GM21576 (cell line): Measurements from ENCODE around the gene PLCXD1.
A peak's percentile ranks its signal among the peaks of the same experiment; 100 is the strongest.
"Not testable (repeated sequence)": the region's sequence is repeated elsewhere in the genome, so short reads cannot be mapped to it uniquely, and the experiment has no call there.

Experiments
- ATAC-seq: cut with Tn5 transposase; IDR thresholded peaks from one replicate; pipeline ENCODE4 v1.9.1; 2021; ENCODE audit warnings: mild to moderate bottlenecking, moderate library complexity; ENCODE audit not compliant: unreplicated experiment

The PLCXD1 gene, protein sequence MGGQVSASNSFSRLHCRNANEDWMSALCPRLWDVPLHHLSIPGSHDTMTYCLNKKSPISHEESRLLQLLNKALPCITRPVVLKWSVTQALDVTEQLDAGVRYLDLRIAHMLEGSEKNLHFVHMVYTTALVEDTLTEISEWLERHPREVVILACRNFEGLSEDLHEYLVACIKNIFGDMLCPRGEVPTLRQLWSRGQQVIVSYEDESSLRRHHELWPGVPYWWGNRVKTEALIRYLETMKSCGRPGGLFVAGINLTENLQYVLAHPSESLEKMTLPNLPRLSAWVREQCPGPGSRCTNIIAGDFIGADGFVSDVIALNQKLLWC

DNA sequence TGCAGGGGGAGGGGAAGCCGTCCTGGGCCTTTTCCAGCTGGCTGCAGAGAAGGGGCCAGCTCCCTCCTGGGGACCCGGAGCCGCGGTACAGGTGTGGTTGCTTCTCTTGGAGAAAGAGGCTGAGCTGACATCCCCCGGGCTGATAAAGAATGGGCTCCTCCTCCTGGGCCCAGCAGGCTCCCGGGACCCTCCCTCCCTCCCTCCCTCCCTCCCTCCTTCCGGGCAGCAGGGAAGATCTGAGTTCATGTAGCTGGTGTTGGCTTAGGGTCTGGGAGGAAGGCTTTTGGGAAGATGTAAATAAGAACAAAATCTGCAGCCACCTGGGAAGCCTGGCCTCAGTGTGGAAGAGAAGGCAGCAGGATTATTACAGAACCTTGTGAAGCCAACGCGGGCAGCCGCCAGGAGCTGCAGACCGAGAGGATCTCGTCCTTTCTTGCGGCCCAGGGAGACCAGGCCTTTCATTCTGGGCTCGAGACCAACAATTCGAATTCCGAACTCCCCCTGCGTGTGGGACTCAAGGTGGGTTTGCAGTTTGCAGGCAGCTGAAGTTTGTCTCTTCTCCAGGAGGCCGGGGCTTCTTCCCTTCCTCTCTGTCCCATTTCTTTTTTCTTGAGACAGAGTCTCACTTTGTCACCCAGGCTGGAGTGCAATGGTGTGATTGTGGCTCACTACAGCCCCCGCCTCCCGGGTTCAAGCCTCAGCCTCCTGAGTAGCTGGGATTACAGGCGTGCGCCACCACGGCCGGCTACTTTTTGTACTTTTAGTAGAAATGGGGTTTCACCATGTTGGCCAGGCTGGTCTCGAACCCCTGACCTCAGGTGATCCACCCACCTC is at the start of gene PLCXD1:
PLCXD1 (plus strand) TSS at position 216 of the 834 bp plus-strand sequence. CDS start 2,807 bp downstream, outside the sequence.
- peak; percentile 33 for ATAC-seq

DNA sequence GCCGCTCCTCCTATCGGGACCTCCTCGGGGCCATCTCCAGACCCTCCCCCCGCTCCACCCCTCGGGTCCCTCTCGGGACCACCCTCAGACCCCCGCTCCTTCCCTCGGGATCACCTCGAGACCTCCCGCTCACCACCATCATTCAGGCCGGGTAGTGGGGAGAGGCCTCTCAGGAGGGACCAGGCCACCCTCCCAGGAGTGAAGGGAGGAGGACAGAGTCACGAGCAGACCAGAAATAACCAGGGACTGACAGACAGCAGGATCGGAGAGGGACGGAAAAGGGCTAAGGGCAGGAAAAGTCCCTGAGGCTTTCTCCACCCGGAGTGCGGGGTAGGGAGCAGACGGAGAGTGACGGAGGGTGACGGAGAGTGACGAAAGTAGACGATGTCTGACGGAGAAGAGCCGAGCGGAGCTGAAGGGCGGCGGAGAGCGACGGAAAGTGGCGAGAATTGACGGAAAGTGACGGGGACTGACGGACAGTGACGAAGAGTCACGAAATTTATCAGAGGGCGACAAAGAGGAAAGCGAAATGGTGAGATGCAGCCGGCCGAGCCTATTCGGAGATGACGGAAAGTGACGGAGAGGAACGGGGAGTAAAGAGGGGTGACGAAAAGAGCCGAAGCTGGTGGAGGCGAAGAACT is 49.4 kb upstream of the PLCXD1 start:
- ATAC-seq = peak; percentile 91

DNA sequence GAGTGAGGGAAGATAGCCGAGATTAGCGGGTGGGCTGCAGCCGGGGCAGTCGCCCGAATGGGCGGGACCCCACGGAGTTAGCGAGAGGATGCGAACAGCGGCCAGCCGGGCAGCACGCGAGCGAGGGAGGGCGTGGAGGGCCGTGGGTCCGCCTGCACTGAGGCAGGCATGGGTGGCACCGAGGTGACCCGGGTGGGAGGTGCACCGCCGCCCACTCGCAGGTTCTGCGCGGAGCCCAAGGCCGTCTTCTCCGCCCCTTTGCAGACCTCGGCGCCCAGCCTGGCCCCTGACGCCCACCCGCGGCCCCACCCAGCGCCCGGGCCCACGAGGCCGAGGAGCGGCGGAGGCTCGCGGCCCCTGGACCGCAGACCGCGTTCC is 48.9 kb upstream of the PLCXD1 start:
- ATAC-seq = not testable (repeated sequence)

DNA sequence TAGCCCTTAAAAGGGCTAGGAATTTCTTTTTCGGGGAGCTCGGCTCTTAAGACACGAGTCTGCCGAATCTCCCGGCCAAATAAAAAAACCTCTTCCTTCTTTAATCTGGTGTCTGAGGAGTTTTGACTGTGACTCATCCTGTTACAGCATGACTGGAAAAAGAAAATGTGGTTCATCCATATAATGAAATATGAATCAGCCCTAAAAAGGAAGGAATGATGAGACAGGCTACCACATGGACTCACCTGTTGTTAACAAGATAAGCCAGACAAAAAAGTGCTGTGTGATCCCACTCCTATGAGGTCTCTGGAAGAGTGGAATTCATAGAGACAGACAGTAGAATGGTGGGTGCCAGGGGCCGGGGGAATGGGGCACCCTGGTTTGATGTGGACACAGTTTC is 45.0 kb upstream of the PLCXD1 start:
- ATAC-seq = not testable (repeated sequence)

DNA sequence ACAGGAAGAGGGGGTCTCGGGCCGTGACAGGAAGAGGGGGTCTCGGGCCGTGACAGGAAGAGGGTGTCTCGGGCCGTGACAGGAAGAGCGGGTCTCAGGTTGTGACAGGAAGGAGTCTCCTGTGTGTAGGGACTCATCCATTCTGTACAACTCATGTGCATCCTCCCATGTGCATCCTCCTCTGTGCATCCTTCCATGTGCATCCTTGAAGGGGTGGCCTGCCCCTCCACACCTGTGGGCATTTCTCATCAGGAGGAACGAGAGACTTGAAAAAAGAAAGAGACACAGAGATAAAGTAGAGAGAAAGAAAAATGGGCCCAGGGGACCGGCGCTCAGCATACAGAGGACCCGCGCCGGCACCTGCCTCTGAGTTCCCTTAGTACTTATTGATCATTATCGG is 30.2 kb upstream of the PLCXD1 start:
- no peak for ATAC-seq

DNA sequence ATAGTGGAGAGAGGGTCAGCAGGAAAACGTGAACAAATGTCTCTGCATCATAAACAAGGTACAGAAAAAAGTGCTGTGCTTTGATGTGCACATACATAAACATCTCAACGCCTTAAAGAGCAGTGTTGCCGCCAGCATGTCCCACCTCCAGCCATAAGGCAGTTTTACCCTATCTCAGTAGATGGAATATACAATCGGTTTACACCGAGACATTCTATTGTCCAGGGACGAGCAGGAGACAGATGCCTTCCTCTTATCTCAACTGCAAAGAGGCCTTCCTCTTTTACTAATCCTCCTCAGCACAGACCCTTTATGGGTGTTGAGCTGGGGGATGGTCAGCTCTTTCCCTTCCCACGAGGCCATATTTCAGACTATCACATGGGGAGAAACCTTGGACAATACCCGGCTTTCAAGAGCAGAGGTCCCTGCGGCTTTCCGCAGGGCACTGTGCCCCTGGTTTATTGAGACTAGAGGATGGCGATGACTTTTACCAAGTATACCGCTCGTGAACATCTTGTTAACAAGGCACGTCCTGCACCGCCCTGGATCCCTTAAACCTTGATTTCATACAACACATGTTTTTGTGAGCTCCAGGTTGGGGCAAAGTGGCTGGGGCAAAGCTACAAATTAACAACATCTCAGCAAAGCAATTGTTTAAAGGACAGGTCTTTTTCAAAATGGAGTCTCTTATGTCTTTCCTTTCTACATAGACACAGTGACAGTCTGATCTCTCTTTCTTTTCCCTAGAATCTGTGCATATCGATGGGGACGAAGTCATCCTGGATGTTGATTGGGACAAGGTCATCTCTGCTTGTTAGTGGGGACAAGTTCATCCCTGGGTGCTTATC is 29.6 kb upstream of the PLCXD1 start:
- not testable (repeated sequence) for ATAC-seq

DNA sequence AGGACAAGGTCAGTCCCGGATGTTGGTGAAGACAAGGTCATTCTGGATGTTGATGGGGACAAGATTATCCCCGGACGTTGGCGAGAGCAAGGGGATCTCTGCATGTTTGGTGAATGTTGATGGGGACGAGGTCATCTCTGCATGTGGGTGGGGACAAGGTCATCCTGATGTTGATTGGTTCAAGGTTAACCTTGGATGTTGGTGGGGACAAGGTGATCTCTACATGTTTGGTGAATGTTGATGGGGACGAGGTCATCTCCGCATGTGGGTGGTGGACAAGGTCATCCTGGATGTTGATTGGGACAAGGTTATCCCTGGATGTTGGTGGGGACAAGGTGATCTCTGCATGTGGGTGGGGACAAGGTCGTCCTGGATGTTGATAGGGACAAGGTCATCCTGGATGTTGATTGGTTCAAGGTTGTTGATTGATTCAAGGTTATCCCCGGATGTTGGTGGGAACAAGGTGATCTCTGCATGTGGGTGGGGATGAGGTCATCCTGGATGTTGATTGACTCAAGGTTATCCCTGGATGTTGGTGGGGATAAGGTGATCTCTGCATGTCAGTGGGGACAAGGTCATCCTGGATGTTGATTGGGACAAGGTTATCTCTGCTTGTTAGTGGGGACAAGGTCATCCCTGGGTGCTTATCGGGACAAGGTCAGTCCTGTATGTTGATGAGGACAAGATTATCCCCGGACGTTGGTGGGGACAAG is 28.8 kb upstream of the PLCXD1 start:
- no peak for ATAC-seq

- ATAC-seq = no peak
These were observed 28.3 kb upstream of the PLCXD1 start for GRCh38 chrX:252957-253291.

- ATAC-seq = no peak
These were observed 27.5 kb upstream of the PLCXD1 start for GRCh38 chrX:253451-254297.

- ATAC-seq = no peak
These were observed 26.5 kb upstream of the PLCXD1 start for GRCh38 chrX:254630-255215.

- no peak for ATAC-seq
These were observed 25.3 kb upstream of the PLCXD1 start for GRCh38 chrX:255923-256331.

DNA sequence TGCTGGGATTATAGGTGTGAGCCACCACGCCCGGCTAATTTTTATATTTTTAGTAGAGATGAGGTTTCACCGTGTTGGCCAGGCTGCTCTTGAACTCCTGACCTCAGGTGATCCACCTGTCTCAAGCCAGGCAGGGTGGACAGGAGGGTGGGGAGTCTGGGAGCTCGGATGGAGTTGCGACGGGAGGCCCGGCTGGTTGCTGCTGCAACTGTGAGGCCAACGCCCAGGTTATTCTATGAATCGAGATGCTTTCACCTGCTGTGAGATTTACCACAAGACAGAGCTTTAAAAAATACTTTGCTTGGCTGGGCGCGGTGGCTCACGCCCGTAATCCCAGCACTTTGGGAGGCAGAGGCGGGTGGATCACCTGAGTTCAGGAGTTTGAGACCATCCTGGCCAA is 24.1 kb upstream of the PLCXD1 start:
- not testable (repeated sequence) for ATAC-seq

DNA sequence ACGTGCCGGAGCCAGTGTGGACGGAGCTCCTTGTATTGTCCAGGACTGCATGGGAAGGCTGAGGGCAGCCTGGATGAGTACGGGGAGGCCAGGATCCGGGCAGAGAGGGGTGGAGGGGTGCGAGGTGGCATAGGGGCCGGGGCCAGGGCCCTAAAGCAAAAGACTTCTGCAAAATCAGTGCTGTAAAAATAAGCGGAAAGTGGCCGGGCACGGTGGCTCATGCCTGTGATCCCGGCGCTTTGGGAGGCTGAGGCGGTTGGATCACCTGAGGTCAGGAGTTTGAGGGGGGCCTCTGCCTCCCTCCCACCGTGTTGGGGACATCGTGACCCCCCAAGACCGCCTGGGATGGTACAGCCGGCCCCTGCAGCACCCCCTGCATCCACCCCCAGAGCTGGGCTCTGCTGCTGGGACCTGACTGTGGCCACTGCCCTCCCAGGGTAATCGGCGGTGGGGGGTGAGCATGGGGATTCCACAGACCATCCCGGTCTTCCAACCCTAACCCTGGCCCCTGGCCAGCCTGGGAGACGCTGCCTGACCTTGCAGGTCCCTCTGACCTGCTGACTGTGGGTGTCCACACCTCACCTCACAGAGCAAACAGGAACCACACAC is 23.4 kb upstream of the PLCXD1 start:
- no peak for ATAC-seq

GRCh38 chrX:258291-259040 is 22.7 kb upstream of the PLCXD1 start:
- no peak for ATAC-seq

DNA sequence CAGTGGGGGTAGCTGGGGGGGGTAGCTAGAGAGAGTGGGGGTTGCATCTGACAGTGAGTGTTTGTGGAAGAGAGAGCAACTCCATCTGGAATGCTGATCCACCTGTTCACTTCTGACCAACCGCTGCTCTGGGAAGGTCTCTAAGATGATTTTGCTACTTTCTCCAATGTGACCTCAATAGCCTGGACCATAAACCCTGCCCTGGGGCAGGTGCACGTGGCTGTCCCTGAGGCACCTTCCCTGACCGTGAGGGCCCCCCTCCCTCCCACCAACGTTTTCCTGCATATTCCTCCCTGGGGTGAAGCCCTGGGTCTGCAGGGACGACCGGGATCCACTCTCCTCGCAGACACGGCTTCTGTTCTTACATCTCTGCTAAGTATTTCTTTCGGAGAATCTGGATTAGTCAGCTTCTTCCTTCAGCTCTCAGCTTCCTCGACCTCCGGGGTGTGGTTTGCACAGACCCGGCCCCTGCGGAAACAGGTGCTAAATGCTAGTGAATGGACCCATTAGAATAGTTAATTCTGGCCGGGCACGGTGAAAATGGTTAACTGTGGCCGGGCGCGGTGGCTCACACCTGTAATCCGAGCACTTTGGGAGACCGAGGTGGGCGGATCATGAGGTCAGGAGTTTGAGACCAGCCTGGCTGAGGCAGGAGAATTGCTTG is 21.4 kb upstream of the PLCXD1 start:
- no peak for ATAC-seq

GRCh38 chrX:261167-261918 is 19.8 kb upstream of the PLCXD1 start:
- no peak for ATAC-seq

- ATAC-seq = no peak
These were observed 19.2 kb upstream of the PLCXD1 start for GRCh38 chrX:261919-262352.
